Measurements from ENCODE around the gene ITGAL. TPM values are rescaled to one million over a fixed set of nuclear protein-coding genes. Genes with fewer than 3 reads are reported as not detected.

The ITGAL gene
- total and polyA plus RNA-seq, 4 donors: 1.2 to 4.9 (median 3.7) TPM

DNA sequence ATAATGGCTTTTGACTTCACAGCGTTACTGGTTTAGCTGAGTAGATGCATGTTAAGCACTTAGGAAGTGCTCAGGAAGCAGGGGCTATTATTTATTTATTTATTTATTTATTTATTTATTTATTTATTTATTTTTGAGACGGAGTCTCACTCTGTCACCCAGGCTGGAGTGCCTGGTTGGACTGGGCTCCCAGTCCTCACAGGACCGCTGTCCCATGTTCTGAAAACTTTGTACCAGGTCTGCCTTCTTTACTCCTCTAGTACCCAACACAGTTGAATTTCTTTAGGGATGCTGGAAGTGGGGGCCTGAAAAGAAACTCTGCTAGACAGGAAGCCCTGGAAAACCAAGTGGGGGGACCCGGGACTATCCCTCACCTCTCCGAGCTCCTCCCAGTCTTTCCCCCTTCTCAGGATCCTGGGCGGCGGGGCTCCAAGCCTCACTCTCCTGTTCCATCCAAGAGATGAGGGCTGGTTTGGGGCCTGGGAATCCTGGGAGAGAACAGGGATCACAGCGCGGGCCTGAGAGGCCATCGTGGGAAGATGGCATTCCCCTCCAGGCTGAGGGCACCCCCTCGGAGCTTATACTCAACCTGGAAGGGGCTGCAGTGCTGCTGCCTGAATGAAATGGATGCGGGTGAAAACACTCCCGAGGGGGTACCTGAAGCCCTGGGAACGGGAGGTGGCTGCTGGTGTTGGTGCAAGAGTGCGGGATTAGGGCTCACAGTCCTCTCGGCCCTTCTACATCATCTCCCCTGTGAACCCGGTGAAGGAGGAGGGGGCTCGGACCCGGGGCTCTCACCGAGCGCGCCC, 98.3 kb downstream of the ITGAL start:
- H3K36me3 ChIP-seq (ENCODE audit: control insufficient read depth, insufficient read depth, low read length): peaks cover 21% of the 10 kb centered on the region
- DNase-seq (ENCODE audit: low read depth in 4 of 6, low spot score in 6 of 6): peak in 4 of 6 donors; percentile 12 to 72 (median 18)
- H3K27me3 ChIP-seq (ENCODE audit: control insufficient read depth, insufficient read depth, low read length): no peaks in the 10 kb centered on the region
- under 1% methylated on average over 15 of the region's 22 CpGs for WGBS (ENCODE audit: insufficient coverage)
- no peaks in the 10 kb centered on the region for H3K9me3 ChIP-seq (ENCODE audit: control insufficient read depth, insufficient read depth, low read length)
- peak overlapping the region; percentile 98 for H3K27ac ChIP-seq (ENCODE audit: low read depth, low read length)
- H3K4me1 ChIP-seq (ENCODE audit: control insufficient read depth, insufficient read depth, low read length): peaks cover 26% of the 10 kb centered on the region
- H3K4me3 ChIP-seq (ENCODE audit: low read depth, low read length): peak overlapping the region; percentile 78

DNA sequence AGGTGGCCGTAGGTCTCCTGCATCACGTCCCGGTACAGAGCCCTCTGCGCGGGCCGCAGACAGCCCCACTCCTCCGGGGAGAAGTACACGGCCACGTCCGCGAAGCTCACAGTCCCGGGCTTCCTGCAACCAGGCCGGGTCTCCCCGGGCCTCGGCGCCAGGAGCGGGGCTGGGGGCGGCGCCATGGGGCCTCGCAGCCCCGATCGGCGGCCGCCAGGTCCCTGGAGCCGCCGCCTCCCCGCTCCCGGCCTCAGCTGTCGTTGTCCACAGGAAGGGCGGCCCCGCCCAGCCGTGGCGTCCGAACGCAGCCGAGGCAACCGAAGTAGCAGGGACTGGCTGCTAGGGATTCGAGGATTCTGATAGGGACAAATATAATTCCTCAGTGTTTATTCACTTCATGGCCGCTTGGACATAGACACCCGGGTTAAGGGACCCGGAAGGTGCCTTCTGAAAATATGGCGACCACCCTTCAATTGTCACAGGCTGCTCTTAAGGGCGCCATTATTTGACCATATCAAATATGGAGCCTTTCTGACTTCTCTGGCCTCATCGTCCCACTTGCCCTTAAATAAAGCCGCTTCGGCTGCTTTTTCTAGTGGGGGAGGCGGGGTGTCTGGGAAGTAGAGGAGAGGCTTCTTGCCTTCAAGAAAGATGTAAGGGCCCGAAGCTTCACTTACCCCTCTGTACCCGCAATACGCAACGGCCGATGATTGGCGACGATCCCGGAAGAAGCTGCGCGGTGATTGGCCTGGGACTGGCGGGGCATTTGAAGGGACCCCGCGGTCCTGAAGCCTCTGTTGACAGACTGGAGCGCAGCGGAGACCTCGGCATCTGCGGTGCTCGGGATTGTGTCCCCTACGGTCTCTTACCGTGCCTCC, 99.1 kb downstream of the ITGAL start, which contains the start of gene ZNF688:
Gene ZNF688 (minus strand): TSS at position 270 of the 878 bp plus-strand sequence. CDS start 85 bp downstream, at position 185.
- Histone ChIP-seq H3K27me3 (ENCODE audit: control insufficient read depth, insufficient read depth, low read length) (no peaks in the 10 kb centered on the region), H3K4me1 (ENCODE audit: control insufficient read depth, insufficient read depth, low read length) (peaks cover 26% of the 10 kb centered on the region), H3K4me3 (ENCODE audit: low read depth, low read length) (peak within 1 kb of the TSS; percentile 78), H3K36me3 (ENCODE audit: control insufficient read depth, insufficient read depth, low read length) (peaks cover 29% of the 10 kb centered on the region), H3K9me3 (ENCODE audit: control insufficient read depth, insufficient read depth, low read length) (no peaks in the 10 kb centered on the region), H3K27ac (ENCODE audit: low read depth, low read length) (peak within 1 kb of the TSS; percentile 98)
- WGBS (ENCODE audit: insufficient coverage): 0% methylated on average over 62 of the region's 67 CpGs
- peak; percentile 95 to 100 (median 98) for DNase-seq (ENCODE audit: low read depth in 4 of 6, low spot score in 6 of 6)

Small RNAs within 50 kb of the gene (small RNA-seq; reads per million reads assigned to genes)
- gene MIR4518 (ENCODE audit: low replicate concordance): not detected
- not detected for gene RF00019 (ENCODE audit: low replicate concordance)
- not detected for gene RNU7-61P (ENCODE audit: low replicate concordance)

Other genes starting within 250 kb of the ITGAL start
- gene NPIPB13, start 224.3 kb upstream of the ITGAL start, total RNA-seq: 1 to 10 TPM; 3.0 to 4.3 TPM
- gene NPIPB13, start 224.3 kb upstream of the ITGAL start, polyA plus RNA-seq (ENCODE audit: insufficient read length in 2 of 2): 10 to 100 TPM in 1 of 2 donors, 1 to 10 TPM in 1; 5.6 to 32.5 TPM
- gene CD2BP2, start 117.4 kb upstream of the ITGAL start, total RNA-seq: 10 to 100 TPM; 26.7 to 49.9 TPM
- 10 to 100 TPM; 60.6 to 63.9 TPM for gene CD2BP2, start 117.4 kb upstream of the ITGAL start, polyA plus RNA-seq (ENCODE audit: insufficient read length in 2 of 2)
- 10 to 100 TPM; 26.0 to 31.4 TPM for gene TBC1D10B, start 102.2 kb upstream of the ITGAL start, total RNA-seq
- gene TBC1D10B, start 102.2 kb upstream of the ITGAL start, polyA plus RNA-seq (ENCODE audit: insufficient read length in 2 of 2): 10 to 100 TPM; 65.9 to 74.1 TPM
- gene MYL11, start 97.9 kb upstream of the ITGAL start, total RNA-seq: 1 to 10 TPM; 3.0 to 3.4 TPM
- gene MYL11, start 97.9 kb upstream of the ITGAL start, polyA plus RNA-seq (ENCODE audit: insufficient read length in 2 of 2): 10 to 100 TPM in 1 of 2 donors, 1 to 10 TPM in 1; 1.4 to 11.4 TPM
- gene SEPTIN1, start 90.2 kb upstream of the ITGAL start, total RNA-seq: under 1 TPM; 0.10 to 0.44 TPM
- 1 to 10 TPM; 5.0 to 5.9 TPM for gene SEPTIN1, start 90.2 kb upstream of the ITGAL start, polyA plus RNA-seq (ENCODE audit: insufficient read length in 2 of 2)
- gene ZNF48, start 77.3 kb upstream of the ITGAL start, total RNA-seq: 10 to 100 TPM in 1 of 2 donors, 1 to 10 TPM in 1; 9.5 to 12.1 TPM
- 10 to 100 TPM; 18.6 to 19.2 TPM for gene ZNF48, start 77.3 kb upstream of the ITGAL start, polyA plus RNA-seq (ENCODE audit: insufficient read length in 2 of 2)
- 10 to 100 TPM in 1 of 2 donors, 1 to 10 TPM in 1; 8.1 to 13.5 TPM for gene ZNF771, start 65.1 kb upstream of the ITGAL start, total RNA-seq
- 10 to 100 TPM; 19.3 to 20.5 TPM for gene ZNF771, start 65.1 kb upstream of the ITGAL start, polyA plus RNA-seq (ENCODE audit: insufficient read length in 2 of 2)
- 10 to 100 TPM; 18.1 to 23.0 TPM for gene DCTPP1, start 42.7 kb upstream of the ITGAL start, total RNA-seq
- gene DCTPP1, start 42.7 kb upstream of the ITGAL start, polyA plus RNA-seq (ENCODE audit: insufficient read length in 2 of 2): 10 to 100 TPM; 47.6 to 49.5 TPM
- 10 to 100 TPM in 1 of 2 donors, 1 to 10 TPM in 1; 6.8 to 14.2 TPM for gene SEPHS2, start 26.9 kb upstream of the ITGAL start, total RNA-seq
- gene SEPHS2, start 26.9 kb upstream of the ITGAL start, polyA plus RNA-seq (ENCODE audit: insufficient read length in 2 of 2): 10 to 100 TPM; 33.8 to 37.1 TPM
- gene ZNF768, start 53.8 kb downstream of the ITGAL start, total RNA-seq: 10 to 100 TPM; 11.2 to 37.4 TPM
- 10 to 100 TPM; 54.3 to 55.7 TPM for gene ZNF768, start 53.8 kb downstream of the ITGAL start, polyA plus RNA-seq (ENCODE audit: insufficient read length in 2 of 2)
- gene ZNF747, start 62.1 kb downstream of the ITGAL start, total RNA-seq: 10 to 100 TPM in 1 of 2 donors, 1 to 10 TPM in 1; 8.8 to 13.1 TPM
- 10 to 100 TPM in 1 of 2 donors, 1 to 10 TPM in 1; 9.2 to 10.6 TPM for gene ZNF747, start 62.1 kb downstream of the ITGAL start, polyA plus RNA-seq (ENCODE audit: insufficient read length in 2 of 2)
- gene ZNF764, start 85.6 kb downstream of the ITGAL start, total RNA-seq: 10 to 100 TPM in 1 of 2 donors, 1 to 10 TPM in 1; 5.6 to 10.7 TPM
- 10 to 100 TPM in 1 of 2 donors, 1 to 10 TPM in 1; 9.7 to 15.5 TPM for gene ZNF764, start 85.6 kb downstream of the ITGAL start, polyA plus RNA-seq (ENCODE audit: insufficient read length in 2 of 2)
- gene ZNF688, start 99.0 kb downstream of the ITGAL start, total RNA-seq: 10 to 100 TPM in 1 of 2 donors, 1 to 10 TPM in 1; 4.5 to 21.3 TPM
- 10 to 100 TPM; 20.4 to 23.0 TPM for gene ZNF688, start 99.0 kb downstream of the ITGAL start, polyA plus RNA-seq (ENCODE audit: insufficient read length in 2 of 2)
- 10 to 100 TPM; 12.5 to 18.2 TPM for gene ZNF785, start 113.0 kb downstream of the ITGAL start, total RNA-seq
- gene ZNF785, start 113.0 kb downstream of the ITGAL start, polyA plus RNA-seq (ENCODE audit: insufficient read length in 2 of 2): 10 to 100 TPM; 20.8 to 37.7 TPM
- gene ZNF689, start 137.6 kb downstream of the ITGAL start, total RNA-seq: 10 to 100 TPM in 1 of 2 donors, 1 to 10 TPM in 1; 6.5 to 10.0 TPM
- gene ZNF689, start 137.6 kb downstream of the ITGAL start, polyA plus RNA-seq (ENCODE audit: insufficient read length in 2 of 2): 10 to 100 TPM; 15.1 to 15.7 TPM
- 10 to 100 TPM in 1 of 2 donors, 1 to 10 TPM in 1; 6.3 to 19.8 TPM for gene PRR14, start 178.2 kb downstream of the ITGAL start, total RNA-seq
- gene PRR14, start 178.2 kb downstream of the ITGAL start, polyA plus RNA-seq (ENCODE audit: insufficient read length in 2 of 2): 10 to 100 TPM; 60.2 to 65.1 TPM
- 10 to 100 TPM; 11.5 to 26.8 TPM for gene FBRS, start 185.7 kb downstream of the ITGAL start, total RNA-seq
- 10 to 100 TPM; 65.3 to 69.0 TPM for gene FBRS, start 185.7 kb downstream of the ITGAL start, polyA plus RNA-seq (ENCODE audit: insufficient read length in 2 of 2)
- 10 to 100 TPM; 15.2 to 19.6 TPM for gene SRCAP, start 226.4 kb downstream of the ITGAL start, total RNA-seq
- 10 to 100 TPM; 47.2 to 48.6 TPM for gene SRCAP, start 226.4 kb downstream of the ITGAL start, polyA plus RNA-seq (ENCODE audit: insufficient read length in 2 of 2)